ENCODE results near the gene IL17RA.
A peak's percentile ranks its signal among the peaks of the same experiment; 100 is the strongest.
"Not testable (repeated sequence)": the region's sequence is repeated elsewhere in the genome, so short reads cannot be mapped to it uniquely, and the experiment has no call there.

Gene IL17RA

GRCh38 chr22:17130199-17130598 is 45.4 kb downstream of the IL17RA start:
- DNase-seq = no peak

- DNase-seq = no peak
Observed at GRCh38 chr22:17131686-17132085, 46.9 kb downstream of the IL17RA start.

GRCh38 chr22:17132112-17132511 is 47.3 kb downstream of the IL17RA start:
- DNase-seq = no peak

GRCh38 chr22:17133137-17133536 is 48.3 kb downstream of the IL17RA start:
- DNase-seq = no peak

DNA sequence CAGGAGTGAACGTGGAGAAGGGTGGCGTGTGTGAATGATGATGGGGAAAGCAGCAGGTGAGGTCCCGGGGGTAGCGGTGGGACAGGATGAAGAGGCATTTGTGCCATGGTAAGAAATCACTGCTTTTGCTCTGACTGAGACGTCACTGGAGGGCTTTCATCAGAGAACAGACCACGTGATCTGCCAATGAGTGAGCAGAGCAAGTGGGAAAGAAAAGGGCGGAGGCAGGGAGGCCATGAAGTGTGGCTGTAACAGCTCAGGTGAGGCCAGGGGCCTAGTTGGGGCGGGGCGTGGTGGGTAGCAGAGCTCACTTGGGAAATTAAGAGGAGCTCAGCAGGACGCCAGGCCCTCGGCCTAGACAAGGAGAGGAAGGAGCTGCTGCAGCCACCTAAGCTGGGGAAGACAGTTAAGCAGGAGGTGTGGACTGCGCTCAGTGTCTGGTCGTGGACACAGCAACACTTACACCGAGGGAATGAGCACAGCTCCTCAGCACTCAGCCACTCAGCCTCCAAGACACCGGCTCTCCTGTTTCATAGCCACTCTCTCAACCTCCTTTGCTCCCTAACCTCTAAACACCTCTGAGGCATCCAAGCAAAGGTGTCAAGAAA is 50.5 kb downstream of the IL17RA start:
- no peak for DNase-seq

- DNase-seq = no peak
Observed at GRCh38 chr22:17137170-17137569, 52.4 kb downstream of the IL17RA start.

GRCh38 chr22:17137861-17138425 is 53.1 kb downstream of the IL17RA start:
- no peak for DNase-seq

- no peak for DNase-seq
Observed at GRCh38 chr22:17138513-17138912, 53.7 kb downstream of the IL17RA start.

GRCh38 chr22:17140022-17140421 is 55.2 kb downstream of the IL17RA start:
- DNase-seq = no peak

DNA sequence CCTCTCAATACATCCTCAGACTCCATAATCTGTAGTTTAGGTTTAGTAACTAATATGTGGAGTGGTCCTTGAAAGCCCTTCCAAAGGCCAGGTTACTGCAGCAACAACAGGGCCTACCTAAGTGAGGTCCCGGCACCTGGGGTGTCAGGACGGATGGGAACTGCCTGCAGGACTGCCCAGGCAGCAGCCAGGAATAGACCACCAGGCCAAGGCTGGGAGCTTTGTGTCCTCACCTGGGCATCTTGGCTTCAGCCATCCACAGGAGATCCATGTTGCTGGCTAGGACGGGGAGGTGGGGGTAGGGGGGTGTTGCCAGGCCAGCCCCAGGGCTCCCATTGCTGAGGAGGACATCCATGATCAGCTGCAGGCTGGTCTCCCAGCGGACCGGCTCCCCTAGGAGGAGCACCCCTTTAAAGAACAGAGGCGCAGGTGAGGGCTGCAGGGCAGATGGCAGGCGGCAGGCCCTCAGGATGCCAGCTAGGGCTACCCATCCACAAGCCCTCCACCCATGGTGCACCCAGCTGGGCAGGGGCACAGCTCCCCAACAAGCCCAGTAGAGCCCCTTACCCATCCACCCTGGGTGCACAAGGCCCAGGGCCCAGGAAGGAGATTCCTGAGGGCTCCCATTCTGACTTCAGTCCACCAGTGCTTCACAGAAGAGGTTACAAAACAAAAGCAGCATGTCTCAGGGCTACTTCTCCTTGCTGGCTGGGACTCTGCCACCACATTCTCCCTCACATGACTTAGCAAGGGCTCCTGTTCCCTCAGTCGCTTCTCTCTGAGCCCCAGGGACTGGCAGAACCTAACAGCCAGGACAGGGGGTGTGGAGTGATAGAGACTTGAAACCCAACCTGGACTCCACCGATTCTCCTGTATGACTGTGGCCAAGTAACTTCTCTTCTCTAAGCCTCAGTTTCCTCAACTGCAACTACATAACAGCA is 56.3 kb downstream of the IL17RA start:
- no peak for DNase-seq

DNA sequence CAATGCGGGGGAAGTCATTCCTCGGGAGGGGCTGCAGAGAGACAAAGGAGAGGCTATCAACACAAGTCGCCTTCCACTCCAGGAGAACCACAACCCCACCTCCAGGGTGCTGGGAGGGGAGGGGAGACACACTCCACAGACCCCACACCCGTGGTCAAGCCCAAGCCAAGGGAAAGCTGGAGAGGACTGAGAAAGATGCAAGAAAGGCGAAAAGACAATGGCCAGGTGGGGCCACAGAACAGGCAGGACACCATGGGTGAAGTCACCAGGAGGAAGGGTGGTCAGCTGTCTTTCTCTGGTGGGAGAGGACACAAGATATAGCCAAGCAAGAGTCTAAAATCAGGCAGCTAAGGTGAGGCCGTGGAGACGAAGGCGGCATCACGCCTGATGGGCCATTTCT is 58.3 kb downstream of the IL17RA start:
- no peak for DNase-seq

- DNase-seq = no peak
Observed at GRCh38 chr22:17143826-17144225, 59.0 kb downstream of the IL17RA start.

- DNase-seq = no peak
Observed at GRCh38 chr22:17145021-17145680, 60.4 kb downstream of the IL17RA start.

DNA sequence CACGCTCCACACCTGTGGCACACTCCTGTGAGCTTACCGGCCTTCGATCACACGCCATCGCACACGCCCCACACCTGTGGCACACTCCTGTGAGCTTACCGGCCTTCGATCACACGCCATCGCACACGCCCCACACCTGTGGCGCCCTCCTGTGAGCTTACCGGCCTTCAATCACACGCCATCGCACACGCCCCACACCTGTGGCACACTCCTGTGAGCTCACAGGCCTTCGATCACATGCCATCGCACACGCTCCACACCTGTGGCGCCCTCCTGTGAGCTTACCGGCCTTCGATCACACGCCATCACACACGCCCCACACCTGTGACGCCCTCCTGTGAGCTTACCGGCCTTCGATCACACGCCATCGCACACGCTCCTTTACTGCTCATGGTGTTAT is 62.7 kb downstream of the IL17RA start:
- DNase-seq = not testable (repeated sequence)

- DNase-seq = no peak
Observed at GRCh38 chr22:17149076-17149815, 64.4 kb downstream of the IL17RA start.

GRCh38 chr22:17152340-17152739 is 67.5 kb downstream of the IL17RA start:
- no peak for DNase-seq

- no peak for DNase-seq
Observed at GRCh38 chr22:17152971-17153370, 68.2 kb downstream of the IL17RA start.

DNA sequence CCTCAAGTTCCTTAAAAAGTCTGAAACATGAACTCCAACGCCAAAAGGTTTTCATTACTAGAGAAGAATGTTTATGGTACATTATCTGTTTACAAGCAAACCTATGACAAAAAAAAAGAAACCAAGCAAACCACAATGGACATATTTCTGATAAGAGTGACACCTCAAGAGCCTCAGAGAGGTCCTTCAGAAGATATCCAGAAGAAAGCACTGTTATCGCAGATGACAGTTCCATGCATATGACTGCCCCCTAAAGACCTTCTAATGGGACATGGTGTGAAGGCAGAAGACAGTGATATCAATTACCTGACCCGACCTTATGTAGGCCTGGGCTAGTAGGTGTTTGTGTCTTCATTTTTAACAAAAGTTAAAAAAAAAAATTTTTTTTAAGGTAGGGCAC is 71.1 kb downstream of the IL17RA start:
- DNase-seq = peak; percentile 36

- no peak for DNase-seq
Observed at GRCh38 chr22:17157714-17158113, 72.9 kb downstream of the IL17RA start.

DNA sequence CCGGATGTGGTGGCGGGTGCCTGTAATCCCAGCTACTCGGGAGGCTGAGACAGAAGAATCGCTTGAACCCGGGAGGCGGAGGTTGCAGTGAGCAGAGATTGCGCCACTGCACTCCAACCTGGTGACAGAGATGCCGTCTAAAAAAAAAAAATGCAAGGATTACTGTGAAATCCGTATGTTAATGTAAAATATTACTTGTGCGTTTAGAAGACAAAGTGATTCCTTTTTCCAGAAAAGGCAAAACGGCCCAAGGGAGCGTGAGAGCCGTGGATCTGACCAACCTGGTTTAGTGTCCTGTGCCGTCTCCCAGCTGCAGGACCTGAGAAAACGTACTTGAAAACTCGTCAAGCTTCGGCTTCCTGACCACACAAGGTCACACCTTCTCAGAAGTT is 73.4 kb downstream of the IL17RA start:
- no peak for DNase-seq

DNA sequence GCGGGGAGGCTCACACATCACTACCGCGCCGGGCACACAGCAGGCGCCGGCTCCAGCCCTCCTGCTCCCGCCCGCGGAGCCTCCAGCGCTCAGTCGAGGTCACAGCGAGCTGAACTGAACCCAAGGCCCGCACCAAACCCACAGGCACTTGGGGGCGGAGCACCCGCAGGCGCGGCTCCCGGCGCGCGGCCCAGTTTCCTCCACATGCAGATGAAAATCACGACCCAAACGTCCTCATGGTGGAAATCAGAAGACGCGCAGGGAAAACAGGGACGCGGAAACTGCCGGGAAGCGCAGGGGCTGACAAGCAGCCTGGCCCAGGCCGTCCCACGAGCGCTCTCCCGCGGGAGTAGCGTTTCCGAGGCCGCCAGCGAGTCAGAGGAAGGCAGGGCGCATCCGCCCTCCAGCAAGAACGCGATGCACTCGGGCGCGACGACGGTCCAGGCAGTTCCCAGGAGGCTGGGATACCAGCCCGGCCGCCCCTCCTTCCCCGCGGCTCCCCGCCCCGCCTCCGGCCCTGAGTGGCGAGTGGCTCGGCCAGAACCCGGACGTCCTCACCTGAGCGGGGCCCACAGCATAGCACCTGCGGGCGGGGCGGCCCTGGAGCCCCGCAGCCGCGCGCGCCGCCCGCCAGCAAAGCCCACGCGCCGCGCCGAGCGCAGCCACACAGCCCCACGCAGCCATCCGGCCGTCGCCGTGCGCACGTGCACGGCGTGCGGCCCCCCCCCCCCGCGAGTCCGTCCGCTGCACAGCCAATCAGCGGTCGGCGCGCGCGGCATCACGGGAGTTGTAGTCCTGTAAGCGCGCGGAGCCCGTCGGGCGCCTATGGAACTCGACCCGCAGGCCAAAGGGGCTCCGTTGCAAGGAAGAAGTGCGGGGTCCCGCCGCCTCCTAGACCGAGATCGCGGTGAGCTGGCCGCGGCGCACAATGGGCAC is 74.0 kb downstream of the IL17RA start, which contains the start of gene HDHD5:
HDHD5 (minus strand) TSS at position 710 of the 936 bp plus-strand sequence; CDS start at position 684, 26 bp downstream.
- DNase-seq = peak; percentile 89
